ENCODE measurements around the gene LNX1.

Gene LNX1

DNA sequence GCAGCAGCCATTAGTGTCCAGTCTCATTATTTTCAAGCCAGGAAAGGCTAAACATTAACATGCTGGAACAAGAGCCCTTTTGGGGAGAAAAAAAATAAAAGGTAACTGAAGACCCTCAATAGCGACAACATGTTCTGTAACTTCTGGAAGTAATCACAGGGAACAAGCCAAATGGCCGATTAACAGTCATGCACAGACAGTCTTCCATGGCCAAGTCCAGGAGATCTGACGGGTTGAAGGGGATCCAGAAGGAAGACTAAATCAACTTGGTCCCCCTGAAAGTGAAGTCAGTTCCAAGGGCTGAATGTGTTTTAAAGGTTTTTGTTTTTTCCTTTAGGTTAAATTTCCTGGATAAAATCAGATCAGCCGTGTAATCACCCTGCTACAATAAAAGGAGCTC is 52.5 kb downstream of the LNX1 start:
- Histone ChIP-seq H2AFZ (ENCODE audit: low read length, unreplicated experiment) (no peak overlapping the region), H3K4me3 (ENCODE audit: low read depth, low read length) (no peak overlapping the region), H3K27ac (ENCODE audit: low read depth, low read length) (no peak overlapping the region), H3K36me3 (ENCODE audit: insufficient read depth, low read length) (no peaks in the 10 kb centered on the region), H3K27me3 (ENCODE audit: insufficient read depth, low read length) (no peaks in the 10 kb centered on the region), H3K79me2 (ENCODE audit: control insufficient read depth, insufficient read depth, low read length, unreplicated experiment) (no peaks in the 10 kb centered on the region), H3K4me1 (ENCODE audit: control insufficient read depth, insufficient read depth, low read length, unreplicated experiment) (peaks cover 37% of the 10 kb centered on the region)

DNA sequence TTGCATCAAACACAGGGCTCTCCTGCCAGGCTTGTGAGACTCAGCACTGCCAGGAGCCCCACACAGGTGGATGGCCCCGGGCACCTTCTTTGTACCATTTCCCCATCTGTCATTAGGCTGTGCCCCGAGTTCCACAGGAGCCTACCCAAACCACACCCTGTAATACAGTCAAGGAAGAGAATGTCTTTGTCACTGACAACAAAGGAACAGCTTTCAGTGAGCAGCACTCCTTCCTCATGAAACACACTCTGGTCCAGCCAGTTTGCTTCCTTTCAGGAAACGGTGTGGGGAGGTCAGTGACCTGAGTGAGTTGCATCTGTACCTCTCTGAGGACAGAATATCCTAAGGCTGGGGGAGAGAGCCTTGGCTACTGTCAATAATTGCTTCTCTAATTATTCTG is 53.7 kb downstream of the LNX1 start:
- H3K27ac ChIP-seq (ENCODE audit: low read depth, low read length), result no peak overlapping the region
- H3K36me3 ChIP-seq (ENCODE audit: insufficient read depth, low read length), result no peaks in the 10 kb centered on the region
- H3K79me2 ChIP-seq (ENCODE audit: control insufficient read depth, insufficient read depth, low read length, unreplicated experiment), result no peaks in the 10 kb centered on the region
- no peak overlapping the region for H3K4me3 ChIP-seq (ENCODE audit: low read depth, low read length)
- no peaks in the 10 kb centered on the region for H3K27me3 ChIP-seq (ENCODE audit: insufficient read depth, low read length)
- peaks cover 30% of the 10 kb centered on the region for H3K4me1 ChIP-seq (ENCODE audit: control insufficient read depth, insufficient read depth, low read length, unreplicated experiment)
- H2AFZ ChIP-seq (ENCODE audit: low read length, unreplicated experiment), result no peak overlapping the region

DNA sequence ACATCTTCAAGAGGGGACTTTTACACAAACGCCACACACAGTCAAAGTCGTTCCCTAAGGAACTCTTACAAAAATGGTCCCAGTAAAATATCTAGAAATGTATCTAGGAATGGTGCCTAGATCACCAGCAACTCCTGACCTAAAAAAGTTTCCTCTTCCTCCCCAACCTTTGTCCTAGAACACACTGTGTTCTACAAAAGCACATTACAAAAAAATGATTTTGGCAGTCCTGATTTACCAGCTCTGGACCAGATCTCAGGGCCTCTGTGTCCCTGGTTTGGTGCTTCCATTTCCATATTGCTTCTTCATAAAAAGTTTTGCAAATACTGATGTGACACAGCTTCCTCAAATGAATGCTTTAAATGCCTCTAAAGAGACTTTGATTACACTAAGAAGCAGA is 55.0 kb downstream of the LNX1 start:
- no peaks in the 10 kb centered on the region for H3K36me3 ChIP-seq (ENCODE audit: insufficient read depth, low read length)
- H3K27ac ChIP-seq (ENCODE audit: low read depth, low read length), result no peak overlapping the region
- H3K4me1 ChIP-seq (ENCODE audit: control insufficient read depth, insufficient read depth, low read length, unreplicated experiment), result peaks cover 19% of the 10 kb centered on the region
- H3K27me3 ChIP-seq (ENCODE audit: insufficient read depth, low read length), result no peaks in the 10 kb centered on the region
- H2AFZ ChIP-seq (ENCODE audit: low read length, unreplicated experiment), result no peak overlapping the region
- H3K4me3 ChIP-seq (ENCODE audit: low read depth, low read length), result no peak overlapping the region
- H3K79me2 ChIP-seq (ENCODE audit: control insufficient read depth, insufficient read depth, low read length, unreplicated experiment), result no peaks in the 10 kb centered on the region

DNA sequence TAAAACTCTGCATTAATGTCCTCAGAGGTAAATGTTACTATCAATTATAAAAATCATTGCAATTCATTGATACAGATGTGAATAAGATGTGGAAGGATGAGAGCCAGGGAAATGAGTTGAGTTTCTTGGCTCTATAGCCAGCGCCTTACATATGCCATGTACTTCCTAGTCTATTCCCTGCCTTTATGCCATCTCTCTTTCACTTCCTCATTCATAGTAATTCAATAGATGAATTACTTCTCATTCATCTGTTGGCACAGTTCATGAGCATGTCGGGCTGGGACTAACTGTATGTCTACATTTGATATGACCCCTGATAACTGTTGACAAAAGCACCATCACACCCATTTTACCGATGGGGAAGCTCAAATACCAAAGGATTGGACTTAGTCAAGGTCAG is 55.7 kb downstream of the LNX1 start:
- H3K36me3 ChIP-seq (ENCODE audit: insufficient read depth, low read length), result no peaks in the 10 kb centered on the region
- no peak overlapping the region for H3K27ac ChIP-seq (ENCODE audit: low read depth, low read length)
- peaks cover 11% of the 10 kb centered on the region for H3K4me1 ChIP-seq (ENCODE audit: control insufficient read depth, insufficient read depth, low read length, unreplicated experiment)
- no peaks in the 10 kb centered on the region for H3K27me3 ChIP-seq (ENCODE audit: insufficient read depth, low read length)
- H3K79me2 ChIP-seq (ENCODE audit: control insufficient read depth, insufficient read depth, low read length, unreplicated experiment), result no peaks in the 10 kb centered on the region
- no peak overlapping the region for H3K4me3 ChIP-seq (ENCODE audit: low read depth, low read length)
- H2AFZ ChIP-seq (ENCODE audit: low read length, unreplicated experiment), result no peak overlapping the region

DNA sequence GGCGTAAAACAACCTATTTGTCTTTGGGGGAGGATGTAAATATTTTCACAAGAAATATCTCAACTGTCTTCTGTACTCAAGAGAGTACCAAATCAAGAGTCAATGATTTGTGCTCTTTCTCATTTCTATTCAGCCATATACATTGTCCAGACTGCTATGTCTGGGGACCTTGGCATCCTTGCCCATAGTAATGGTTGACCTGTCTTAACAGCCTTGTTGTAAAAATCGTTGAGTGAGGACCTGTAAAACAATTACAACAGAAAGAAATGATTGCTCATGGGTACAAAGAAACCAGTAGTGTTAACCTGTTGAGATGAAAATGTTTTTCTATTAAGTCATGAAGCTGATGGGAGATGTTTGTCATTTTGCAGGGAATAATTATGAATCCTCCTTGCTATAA is 56.6 kb downstream of the LNX1 start:
- H3K27ac ChIP-seq (ENCODE audit: low read depth, low read length), result no peak overlapping the region

DNA sequence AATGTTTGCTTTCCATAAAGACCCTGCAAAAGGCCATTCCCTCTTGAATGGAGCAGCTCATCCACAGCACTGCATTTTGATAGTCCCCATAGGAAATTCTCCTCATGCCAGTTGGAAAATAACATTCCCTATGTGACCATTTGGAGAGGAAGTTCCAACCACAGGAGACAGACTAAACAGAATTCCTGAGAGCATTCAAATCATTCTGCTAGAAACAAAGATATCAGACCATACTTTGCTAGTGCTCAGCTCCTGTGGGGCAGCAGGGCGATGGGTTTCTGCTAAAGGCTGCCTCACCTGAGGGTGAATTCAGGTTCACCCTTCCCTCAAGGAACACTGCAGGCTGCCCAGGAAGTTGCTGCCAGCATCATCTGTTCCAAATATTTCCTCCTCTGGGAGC is 58.8 kb downstream of the LNX1 start:
- no peaks in the 10 kb centered on the region for H3K79me2 ChIP-seq (ENCODE audit: control insufficient read depth, insufficient read depth, low read length, unreplicated experiment)
- no peak overlapping the region for H3K27ac ChIP-seq (ENCODE audit: low read depth, low read length)
- no peaks in the 10 kb centered on the region for H3K27me3 ChIP-seq (ENCODE audit: insufficient read depth, low read length)
- no peak overlapping the region for H2AFZ ChIP-seq (ENCODE audit: low read length, unreplicated experiment)
- H3K4me3 ChIP-seq (ENCODE audit: low read depth, low read length), result no peak overlapping the region
- H3K36me3 ChIP-seq (ENCODE audit: insufficient read depth, low read length), result no peaks in the 10 kb centered on the region
- H3K4me1 ChIP-seq (ENCODE audit: control insufficient read depth, insufficient read depth, low read length, unreplicated experiment), result peaks cover 6% of the 10 kb centered on the region

More for the DNA sequence above, 56.6 kb downstream of the LNX1 start:
- Histone ChIP-seq H3K4me3 (ENCODE audit: low read depth, low read length) (no peak overlapping the region), H3K4me1 (ENCODE audit: control insufficient read depth, insufficient read depth, low read length, unreplicated experiment) (peaks cover 6% of the 10 kb centered on the region), H3K79me2 (ENCODE audit: control insufficient read depth, insufficient read depth, low read length, unreplicated experiment) (no peaks in the 10 kb centered on the region), H3K27me3 (ENCODE audit: insufficient read depth, low read length) (no peaks in the 10 kb centered on the region), H2AFZ (ENCODE audit: low read length, unreplicated experiment) (no peak overlapping the region), H3K36me3 (ENCODE audit: insufficient read depth, low read length) (no peaks in the 10 kb centered on the region)

DNA sequence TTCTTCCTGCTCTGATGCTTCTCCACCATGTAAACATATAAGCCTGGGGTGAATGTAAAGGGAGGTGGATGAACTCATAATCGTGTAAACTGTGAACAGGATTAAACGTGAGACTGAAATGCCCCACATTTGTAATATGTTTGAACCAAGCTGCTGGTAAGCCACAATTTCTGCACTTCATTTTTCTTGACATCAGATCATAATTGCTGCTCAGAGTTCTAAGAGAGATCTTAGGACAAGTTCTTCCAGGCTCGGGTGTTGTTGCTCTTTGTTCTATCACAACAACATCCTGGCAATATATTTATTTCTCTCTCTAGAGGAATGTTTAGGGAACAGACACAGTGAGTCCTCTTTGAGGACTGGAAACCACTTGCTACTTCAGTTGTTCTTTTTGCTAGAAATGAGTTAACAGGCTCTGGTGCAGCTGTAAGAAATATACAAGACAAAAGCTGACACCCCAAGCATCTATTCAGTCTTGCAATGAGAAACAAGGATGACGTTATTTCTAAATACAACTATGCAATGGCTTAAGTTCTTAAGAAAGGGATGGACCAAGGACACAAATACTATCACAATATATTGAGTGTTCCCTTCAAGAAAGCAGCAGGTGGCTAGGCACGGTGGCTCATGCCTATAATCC is 59.6 kb downstream of the LNX1 start:
- H3K36me3 ChIP-seq (ENCODE audit: insufficient read depth, low read length), result no peaks in the 10 kb centered on the region
- H3K27ac ChIP-seq (ENCODE audit: low read depth, low read length), result no peak overlapping the region
- H3K4me3 ChIP-seq (ENCODE audit: low read depth, low read length), result no peak overlapping the region
- H3K4me1 ChIP-seq (ENCODE audit: control insufficient read depth, insufficient read depth, low read length, unreplicated experiment), result peaks cover 6% of the 10 kb centered on the region
- H3K79me2 ChIP-seq (ENCODE audit: control insufficient read depth, insufficient read depth, low read length, unreplicated experiment), result no peaks in the 10 kb centered on the region
- H3K27me3 ChIP-seq (ENCODE audit: insufficient read depth, low read length), result no peaks in the 10 kb centered on the region
- no peak overlapping the region for H2AFZ ChIP-seq (ENCODE audit: low read length, unreplicated experiment)

DNA sequence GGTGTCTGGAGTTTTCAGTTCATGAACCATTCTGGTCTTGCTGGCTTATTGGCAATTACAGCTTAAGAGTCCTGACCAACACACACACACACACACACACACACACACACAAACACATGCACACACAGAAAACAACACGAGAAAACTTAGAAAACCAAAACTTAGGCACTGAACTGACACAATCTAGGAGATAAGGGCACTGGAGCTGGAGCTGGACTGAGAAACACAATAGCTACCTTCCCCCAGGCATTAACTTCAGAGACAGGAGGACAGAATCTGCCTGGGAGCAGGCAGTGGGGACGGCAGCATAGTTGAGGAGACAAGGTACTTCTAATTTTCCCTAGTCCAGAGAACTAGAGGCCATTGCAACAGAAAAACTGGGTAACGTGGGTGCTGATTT is 62.3 kb downstream of the LNX1 start:
- H3K27ac ChIP-seq (ENCODE audit: low read depth, low read length), result no peak overlapping the region
- no peak overlapping the region for H2AFZ ChIP-seq (ENCODE audit: low read length, unreplicated experiment)
- no peak overlapping the region for H3K4me3 ChIP-seq (ENCODE audit: low read depth, low read length)
- H3K27me3 ChIP-seq (ENCODE audit: insufficient read depth, low read length), result no peaks in the 10 kb centered on the region
- no peaks in the 10 kb centered on the region for H3K79me2 ChIP-seq (ENCODE audit: control insufficient read depth, insufficient read depth, low read length, unreplicated experiment)
- H3K4me1 ChIP-seq (ENCODE audit: control insufficient read depth, insufficient read depth, low read length, unreplicated experiment), result no peaks in the 10 kb centered on the region
- H3K36me3 ChIP-seq (ENCODE audit: insufficient read depth, low read length), result no peaks in the 10 kb centered on the region

DNA sequence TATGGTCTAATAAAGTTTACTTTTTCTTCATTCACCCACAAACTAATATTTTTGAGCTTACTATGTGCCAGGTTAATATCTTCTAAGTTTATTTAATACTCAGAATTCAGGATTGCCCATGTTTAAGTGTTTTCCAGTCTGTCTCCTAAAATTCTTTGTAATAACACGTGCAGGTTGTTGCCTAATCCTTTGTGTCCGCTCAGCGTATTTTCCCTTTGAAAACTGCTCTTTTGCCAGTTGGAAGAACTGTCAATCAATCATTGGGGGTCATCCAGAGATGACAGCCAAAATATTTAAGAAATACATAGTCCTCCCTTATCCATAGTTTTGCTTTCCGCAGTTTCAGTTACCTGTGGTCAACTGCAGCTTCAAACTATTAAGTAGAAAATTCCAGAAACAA is 63.4 kb downstream of the LNX1 start:
- H3K79me2 ChIP-seq (ENCODE audit: control insufficient read depth, insufficient read depth, low read length, unreplicated experiment), result no peaks in the 10 kb centered on the region
- no peaks in the 10 kb centered on the region for H3K27me3 ChIP-seq (ENCODE audit: insufficient read depth, low read length)
- no peak overlapping the region for H2AFZ ChIP-seq (ENCODE audit: low read length, unreplicated experiment)
- no peak overlapping the region for H3K27ac ChIP-seq (ENCODE audit: low read depth, low read length)
- H3K4me1 ChIP-seq (ENCODE audit: control insufficient read depth, insufficient read depth, low read length, unreplicated experiment), result no peaks in the 10 kb centered on the region
- no peak overlapping the region for H3K4me3 ChIP-seq (ENCODE audit: low read depth, low read length)
- no peaks in the 10 kb centered on the region for H3K36me3 ChIP-seq (ENCODE audit: insufficient read depth, low read length)

DNA sequence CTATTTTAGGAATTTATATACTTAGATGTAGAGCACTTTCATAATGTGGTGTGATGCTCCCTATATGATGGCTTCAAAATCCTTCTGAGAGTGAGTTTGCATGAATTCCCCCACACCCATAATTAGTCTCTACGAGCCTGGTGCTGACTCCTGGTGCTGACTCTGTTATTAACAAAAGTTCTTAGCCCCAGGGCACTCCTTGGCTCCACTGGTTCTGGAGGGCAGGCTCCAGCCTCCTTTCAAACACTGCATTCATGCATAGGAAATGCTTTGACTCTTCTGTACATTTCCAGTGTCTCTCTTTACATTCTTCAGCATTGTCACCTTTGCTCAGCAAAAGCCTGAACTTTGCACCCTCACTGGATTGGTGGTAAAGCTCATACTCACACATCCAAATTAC is 64.0 kb downstream of the LNX1 start:
- no peak overlapping the region for H2AFZ ChIP-seq (ENCODE audit: low read length, unreplicated experiment)
- H3K27me3 ChIP-seq (ENCODE audit: insufficient read depth, low read length), result no peaks in the 10 kb centered on the region
- no peak overlapping the region for H3K4me3 ChIP-seq (ENCODE audit: low read depth, low read length)
- H3K27ac ChIP-seq (ENCODE audit: low read depth, low read length), result no peak overlapping the region
- no peaks in the 10 kb centered on the region for H3K4me1 ChIP-seq (ENCODE audit: control insufficient read depth, insufficient read depth, low read length, unreplicated experiment)
- H3K79me2 ChIP-seq (ENCODE audit: control insufficient read depth, insufficient read depth, low read length, unreplicated experiment), result no peaks in the 10 kb centered on the region
- no peaks in the 10 kb centered on the region for H3K36me3 ChIP-seq (ENCODE audit: insufficient read depth, low read length)

DNA sequence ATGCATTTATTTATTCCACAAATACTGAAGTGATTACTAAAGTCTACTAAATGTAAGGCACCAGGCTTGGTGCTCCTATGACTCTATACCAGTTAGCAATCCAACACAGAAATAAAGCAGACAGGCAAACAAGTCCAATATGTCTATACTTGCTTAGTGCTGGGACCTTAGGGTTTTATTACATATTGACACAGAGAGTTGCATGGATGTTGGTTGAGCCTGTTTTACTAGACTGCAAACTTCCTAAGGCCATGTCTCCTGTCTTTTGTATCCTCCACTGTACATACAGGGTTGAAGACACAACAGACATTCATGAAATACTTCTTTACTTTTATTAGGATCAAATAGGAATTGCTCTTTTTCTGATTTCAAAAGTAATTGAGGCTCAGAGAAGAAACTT is 69.0 kb downstream of the LNX1 start:
- Histone ChIP-seq H3K79me2 (ENCODE audit: control insufficient read depth, insufficient read depth, low read length, unreplicated experiment) (no peaks in the 10 kb centered on the region), H3K27ac (ENCODE audit: low read depth, low read length) (no peak overlapping the region), H3K36me3 (ENCODE audit: insufficient read depth, low read length) (no peaks in the 10 kb centered on the region), H3K4me3 (ENCODE audit: low read depth, low read length) (no peak overlapping the region), H3K4me1 (ENCODE audit: control insufficient read depth, insufficient read depth, low read length, unreplicated experiment) (no peaks in the 10 kb centered on the region), H2AFZ (ENCODE audit: low read length, unreplicated experiment) (no peak overlapping the region), H3K27me3 (ENCODE audit: insufficient read depth, low read length) (no peaks in the 10 kb centered on the region)
